Panc1 (cell line): ENCODE measurements around the gene WNT2.

ENCODE experiments used
- POLR2AphosphoS5 ChIP-seq: IDR thresholded peaks from 2 replicates; pipeline ENCODE4 v1.6.1; 2012; ENCODE audit warnings: mild to moderate bottlenecking, low read depth, low read length, moderate library complexity
- REST ChIP-seq, 2 experiments: IDR thresholded peaks; 2 replicates each; pipeline ENCODE4 v1.6.1; 2011 to 2012; ENCODE audit warnings: low read depth in 2 of 2, control low read depth in 1 of 2, low read length in 1 of 2, mild to moderate bottlenecking in 1 of 2, moderate library complexity in 1 of 2; ENCODE audit not compliant: insufficient read depth in 1 of 2
- SIN3A ChIP-seq: IDR thresholded peaks from 2 replicates; pipeline ENCODE4 v1.6.1; 2012; ENCODE audit warnings: low read depth, mild to moderate bottlenecking, low read length, moderate library complexity, borderline replicate concordance; ENCODE audit not compliant: insufficient read depth
- TCF7L2 ChIP-seq: IDR thresholded peaks from 2 replicates; pipeline ENCODE4 v1.6.1; 2011; ENCODE audit warnings: mild to moderate bottlenecking, low read depth, low read length, inconsistent platforms
- TF ChIP-seq, protein P1 (sequence below): fragments of 450-650 bp; IDR thresholded peaks from 2 replicates; pipeline ENCODE4 v1.5.1; 2017; ENCODE audit warnings: mild to moderate bottlenecking

DNA sequence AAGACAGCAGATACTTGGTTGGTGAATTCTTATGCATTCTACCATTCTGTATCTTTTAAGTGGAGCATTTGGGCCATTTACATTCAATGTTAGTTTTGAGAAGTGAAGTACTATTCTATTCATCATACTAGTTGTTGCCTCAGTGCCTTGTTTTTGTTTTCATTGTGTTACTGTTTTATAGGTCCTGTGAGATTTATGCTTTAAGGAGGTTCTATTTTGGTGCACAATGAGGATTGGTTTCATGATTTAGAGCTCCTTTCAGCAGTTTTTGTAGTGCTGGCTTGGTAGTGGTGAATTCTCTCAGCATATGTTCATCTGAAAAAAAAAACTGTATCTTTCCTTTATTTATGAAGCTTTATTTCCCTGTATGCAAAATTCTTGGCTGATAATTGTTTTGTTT is 23.3 kb upstream of the WNT2 start:
- no peak for TF ChIP-seq POLR2AphosphoS5
- TF ChIP-seq, protein P1, sequence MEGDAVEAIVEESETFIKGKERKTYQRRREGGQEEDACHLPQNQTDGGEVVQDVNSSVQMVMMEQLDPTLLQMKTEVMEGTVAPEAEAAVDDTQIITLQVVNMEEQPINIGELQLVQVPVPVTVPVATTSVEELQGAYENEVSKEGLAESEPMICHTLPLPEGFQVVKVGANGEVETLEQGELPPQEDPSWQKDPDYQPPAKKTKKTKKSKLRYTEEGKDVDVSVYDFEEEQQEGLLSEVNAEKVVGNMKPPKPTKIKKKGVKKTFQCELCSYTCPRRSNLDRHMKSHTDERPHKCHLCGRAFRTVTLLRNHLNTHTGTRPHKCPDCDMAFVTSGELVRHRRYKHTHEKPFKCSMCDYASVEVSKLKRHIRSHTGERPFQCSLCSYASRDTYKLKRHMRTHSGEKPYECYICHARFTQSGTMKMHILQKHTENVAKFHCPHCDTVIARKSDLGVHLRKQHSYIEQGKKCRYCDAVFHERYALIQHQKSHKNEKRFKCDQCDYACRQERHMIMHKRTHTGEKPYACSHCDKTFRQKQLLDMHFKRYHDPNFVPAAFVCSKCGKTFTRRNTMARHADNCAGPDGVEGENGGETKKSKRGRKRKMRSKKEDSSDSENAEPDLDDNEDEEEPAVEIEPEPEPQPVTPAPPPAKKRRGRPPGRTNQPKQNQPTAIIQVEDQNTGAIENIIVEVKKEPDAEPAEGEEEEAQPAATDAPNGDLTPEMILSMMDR, result no peak
- TF ChIP-seq SIN3A, result no peak
- TF ChIP-seq REST (IDR thresholded peaks at IDR 0.05; ENCODE audit: insufficient read depth in 1 of 2, low read depth in 2 of 2, low read length in 1 of 2), result no peak
- no peak for TF ChIP-seq TCF7L2
